ENCODE results near the gene HS1BP3. TPM values are rescaled to one million over a fixed set of nuclear protein-coding genes. Genes with fewer than 3 reads are reported as not detected.

The HS1BP3 gene
- total and polyA plus RNA-seq, 9 of the 15 experiments (the other 6 are each of a cell fraction or from before 2014, with no cell fraction given) = 0.41 to 8.3 (median 5.9) TPM

DNA sequence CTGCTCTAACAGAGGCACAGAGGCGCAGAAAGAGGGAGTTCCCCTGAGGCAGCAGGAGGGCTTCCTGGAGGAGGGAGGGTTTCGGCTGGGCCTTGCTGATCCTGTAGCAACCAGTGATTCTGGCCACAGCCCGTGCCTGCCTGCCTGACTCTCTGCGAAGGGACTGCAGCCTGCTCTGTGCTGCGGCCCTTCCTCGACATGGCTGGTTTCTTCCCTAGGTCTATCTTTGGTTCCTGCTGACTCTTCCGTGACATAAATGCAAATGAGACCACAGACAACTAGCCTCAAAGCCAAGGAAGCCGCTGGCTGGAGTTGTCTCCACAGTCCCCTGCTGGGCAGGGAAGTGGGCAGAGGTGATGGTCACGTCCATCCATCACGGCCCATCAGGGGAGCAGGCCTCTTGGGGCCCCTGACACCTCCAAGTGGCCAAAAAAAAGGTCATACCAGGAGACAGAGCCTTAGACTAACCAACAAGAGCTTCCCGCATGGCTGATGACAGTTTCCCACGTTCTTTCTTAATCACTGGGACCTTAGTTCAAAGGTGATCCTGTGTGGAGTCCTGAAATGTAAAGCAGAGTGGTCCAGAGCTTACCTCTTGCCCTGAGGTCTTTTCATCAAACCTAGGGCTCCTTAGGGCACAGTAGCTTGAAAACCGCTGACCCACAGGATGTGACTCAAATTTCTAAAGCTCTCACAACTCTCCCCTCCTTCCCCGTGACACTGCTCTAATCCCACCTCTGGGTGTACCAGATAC lies 55.3 kb downstream of the HS1BP3 start (continued):
- TF ChIP-seq, protein P1, sequence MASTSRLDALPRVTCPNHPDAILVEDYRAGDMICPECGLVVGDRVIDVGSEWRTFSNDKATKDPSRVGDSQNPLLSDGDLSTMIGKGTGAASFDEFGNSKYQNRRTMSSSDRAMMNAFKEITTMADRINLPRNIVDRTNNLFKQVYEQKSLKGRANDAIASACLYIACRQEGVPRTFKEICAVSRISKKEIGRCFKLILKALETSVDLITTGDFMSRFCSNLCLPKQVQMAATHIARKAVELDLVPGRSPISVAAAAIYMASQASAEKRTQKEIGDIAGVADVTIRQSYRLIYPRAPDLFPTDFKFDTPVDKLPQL (IDR thresholded peaks at IDR 0.05; ENCODE audit: extremely low read depth, insufficient read length) = no peak
- TF ChIP-seq, protein P2, sequence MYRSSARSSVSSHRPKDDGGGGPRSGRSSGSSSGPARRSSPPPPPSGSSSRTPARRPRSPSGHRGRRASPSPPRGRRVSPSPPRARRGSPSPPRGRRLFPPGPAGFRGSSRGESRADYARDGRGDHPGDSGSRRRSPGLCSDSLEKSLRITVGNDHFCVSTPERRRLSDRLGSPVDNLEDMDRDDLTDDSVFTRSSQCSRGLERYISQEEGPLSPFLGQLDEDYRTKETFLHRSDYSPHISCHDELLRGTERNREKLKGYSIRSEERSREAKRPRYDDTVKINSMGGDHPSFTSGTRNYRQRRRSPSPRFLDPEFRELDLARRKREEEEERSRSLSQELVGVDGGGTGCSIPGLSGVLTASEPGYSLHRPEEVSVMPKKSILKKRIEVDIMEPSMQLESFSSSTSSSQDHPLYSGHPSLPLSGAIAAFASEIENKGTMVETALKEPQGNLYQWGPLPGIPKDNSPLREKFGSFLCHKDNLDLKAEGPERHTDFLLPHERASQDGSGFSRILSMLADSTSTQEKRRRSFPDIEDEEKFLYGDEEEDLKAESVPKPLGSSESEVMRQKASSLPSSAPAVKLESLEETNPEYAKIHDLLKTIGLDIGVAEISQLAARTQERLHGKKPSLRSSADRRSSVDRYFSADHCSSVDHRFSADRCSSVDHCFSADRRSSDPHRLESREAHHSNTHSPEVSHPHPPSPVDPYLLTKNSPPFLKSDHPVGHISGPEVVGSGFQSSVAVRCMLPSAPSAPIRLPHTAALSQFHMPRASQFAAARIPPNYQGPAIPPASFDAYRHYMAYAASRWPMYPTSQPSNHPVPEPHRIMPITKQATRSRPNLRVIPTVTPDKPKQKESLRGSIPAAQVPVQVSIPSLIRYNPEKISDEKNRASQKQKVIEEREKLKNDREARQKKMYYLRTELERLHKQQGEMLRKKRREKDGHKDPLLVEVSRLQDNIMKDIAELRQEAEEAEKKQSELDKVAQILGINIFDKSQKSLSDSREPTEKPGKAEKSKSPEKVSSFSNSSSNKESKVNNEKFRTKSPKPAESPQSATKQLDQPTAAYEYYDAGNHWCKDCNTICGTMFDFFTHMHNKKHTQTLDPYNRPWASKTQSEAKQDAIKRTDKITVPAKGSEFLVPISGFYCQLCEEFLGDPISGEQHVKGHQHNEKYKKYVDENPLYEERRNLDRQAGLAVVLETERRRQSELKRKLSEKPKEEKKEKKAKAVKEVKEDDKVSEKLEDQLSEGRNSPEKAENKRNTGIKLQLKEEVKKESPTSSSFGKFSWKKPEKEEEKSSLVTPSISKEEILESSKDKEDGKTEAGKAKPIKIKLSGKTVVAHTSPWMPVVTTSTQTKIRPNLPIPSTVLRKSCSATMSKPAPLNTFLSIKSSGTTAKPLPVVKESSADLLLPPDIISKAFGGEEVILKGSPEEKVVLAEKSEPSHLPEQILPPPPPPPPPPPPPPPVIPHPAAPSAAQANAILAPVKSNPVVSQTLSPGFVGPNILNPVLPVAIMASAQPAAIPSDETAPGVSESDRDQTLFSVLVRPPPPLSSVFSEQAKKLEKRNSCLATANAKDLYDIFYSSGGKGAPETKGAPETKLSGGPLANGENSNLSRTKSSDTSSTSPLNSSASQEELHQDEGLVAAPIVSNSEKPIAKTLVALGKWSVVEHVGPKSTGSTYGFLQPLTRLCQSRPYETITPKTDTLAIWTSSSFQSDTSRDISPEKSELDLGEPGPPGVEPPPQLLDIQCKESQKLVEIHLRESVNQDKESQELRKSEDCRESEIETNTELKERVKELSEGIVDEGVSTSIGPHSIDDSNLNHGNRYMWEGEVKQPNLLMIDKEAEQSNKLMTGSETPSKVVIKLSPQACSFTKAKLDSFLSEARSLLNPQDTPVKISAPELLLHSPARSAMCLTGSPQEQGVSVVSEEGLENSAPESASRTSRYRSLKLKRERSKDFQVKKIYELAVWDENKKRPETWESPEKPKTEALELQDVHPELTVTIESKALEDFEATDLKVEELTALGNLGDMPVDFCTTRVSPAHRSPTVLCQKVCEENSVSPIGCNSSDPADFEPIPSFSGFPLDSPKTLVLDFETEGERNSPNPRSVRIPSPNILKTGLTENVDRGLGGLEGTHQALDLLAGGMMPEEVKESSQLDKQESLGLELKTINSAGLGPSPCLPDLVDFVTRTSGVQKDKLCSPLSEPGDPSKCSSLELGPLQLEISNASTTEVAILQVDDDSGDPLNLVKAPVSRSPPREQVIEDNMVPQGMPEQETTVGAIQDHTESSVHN (IDR thresholded peaks at IDR 0.05; ENCODE audit: borderline replicate concordance in 1 of 2, low read depth in 1 of 2) = no peak
- TF ChIP-seq NR4A1 (CRISPR knock-in tag; IDR thresholded peaks at IDR 0.05) = 0 out of 2 replicates have a peak, but pooled peaks have one; percentile 6
- no peak; the same call in 1 of the 2 replicates for TF ChIP-seq NR4A1 (tag; IDR thresholded peaks at IDR 0.05)
- TF ChIP-seq ZNF134 (CRISPR knock-in tag; conservative IDR thresholded peaks at IDR 0.05) = no peak
- peak; percentile 11; the same call in 1 of the 2 replicates for TF ChIP-seq ZNF445 (CRISPR knock-in tag; IDR thresholded peaks at IDR 0.05; ENCODE audit: low read depth)
- no peak for TF ChIP-seq HDAC3 (IDR thresholded peaks at IDR 0.05; ENCODE audit: borderline replicate concordance, partially characterized antibody)
- TF ChIP-seq ARID2 (IDR thresholded peaks at IDR 0.05) = no peak
- TF ChIP-seq L3MBTL2 (IDR thresholded peaks at IDR 0.05) = peak; percentile 77
- peak; percentile 47; the same call in 1 of the 2 replicates for TF ChIP-seq DPF2 (IDR thresholded peaks at IDR 0.05)
- no peak for TF ChIP-seq ZNF354B (CRISPR knock-in tag; IDR thresholded peaks at IDR 0.05)
- TF ChIP-seq ZBTB8A (IDR thresholded peaks at IDR 0.05; ENCODE audit: partially characterized antibody) = no peak
- peak; percentile 14 for TF ChIP-seq RBM25 (IDR thresholded peaks at IDR 0.05; ENCODE audit: low read depth, low read length, severe bottlenecking)
- peak; percentile 43; the same call in 1 of the 2 replicates for TF ChIP-seq RBFOX2 (IDR thresholded peaks at IDR 0.05; ENCODE audit: low read depth, low read length)
- no peak for TF ChIP-seq ILF3 (IDR thresholded peaks at IDR 0.05; ENCODE audit: borderline replicate concordance)
- peak; percentile 32; the same call in 1 of the 2 replicates for TF ChIP-seq NFE2 (IDR thresholded peaks at IDR 0.05; ENCODE audit: low read depth)
- TF ChIP-seq POLR2G (IDR thresholded peaks at IDR 0.05; ENCODE audit: low read depth, low read length) = 0 out of 2 replicates have a peak, but pooled peaks have one; percentile 27
- no peak for TF ChIP-seq FUS (optimal IDR thresholded peaks at IDR 0.05; ENCODE audit: low read depth, low read length)
- TF ChIP-seq NUFIP1 (IDR thresholded peaks at IDR 0.05; ENCODE audit: partially characterized antibody) = no peak
- TF ChIP-seq DMBX1 (CRISPR knock-in tag; IDR thresholded peaks at IDR 0.05; ENCODE audit: borderline replicate concordance) = no peak; the same call in none of the 2 replicates
- no peak for TF ChIP-seq STAG1 (CRISPR knock-in tag; IDR thresholded peaks at IDR 0.05; ENCODE audit: borderline replicate concordance)
